Breast epithelium (tissue), 3 donors: ENCODE results near the gene RGS9.

Source experiments
- CTCF ChIP-seq, 3 donors: fragments of 450-650 bp; IDR thresholded peaks; one replicate each; pipeline ENCODE4 v1.5.1; 2016 to 2017; ENCODE audit warnings: antibody characterized with exemption in 3 of 3, mild to moderate bottlenecking in 3 of 3, moderate library complexity in 3 of 3
- POLR2A ChIP-seq: fragments of 450-650 bp; IDR thresholded peaks from one replicate; pipeline ENCODE4 v1.6.1; 2016; ENCODE audit warnings: antibody characterized with exemption, mild to moderate bottlenecking, moderate library complexity
- POLR2AphosphoS5 ChIP-seq, 3 donors: sonication (generic); formaldehyde crosslinking; IDR thresholded peaks; one replicate each; pipeline ENCODE4 v1.6.1; 2017; ENCODE audit warnings: antibody characterized with exemption in 3 of 3

GRCh38 chr17:65147955-65148354, 10.8 kb downstream of the RGS9 start:
- TF ChIP-seq CTCF (IDR thresholded peaks at IDR 0.05) (no peak), POLR2A (no peak), POLR2AphosphoS5 (IDR thresholded peaks at IDR 0.05) (no peak)
